Measurements from ENCODE around the gene EPHA7. TPM values are rescaled to one million over a fixed set of nuclear protein-coding genes. Genes with fewer than 3 reads are reported as not detected.

The EPHA7 gene
- total RNA-seq, 4 donors from 2014 or later, result 0.17 to 1.5 (median 0.71) TPM

DNA sequence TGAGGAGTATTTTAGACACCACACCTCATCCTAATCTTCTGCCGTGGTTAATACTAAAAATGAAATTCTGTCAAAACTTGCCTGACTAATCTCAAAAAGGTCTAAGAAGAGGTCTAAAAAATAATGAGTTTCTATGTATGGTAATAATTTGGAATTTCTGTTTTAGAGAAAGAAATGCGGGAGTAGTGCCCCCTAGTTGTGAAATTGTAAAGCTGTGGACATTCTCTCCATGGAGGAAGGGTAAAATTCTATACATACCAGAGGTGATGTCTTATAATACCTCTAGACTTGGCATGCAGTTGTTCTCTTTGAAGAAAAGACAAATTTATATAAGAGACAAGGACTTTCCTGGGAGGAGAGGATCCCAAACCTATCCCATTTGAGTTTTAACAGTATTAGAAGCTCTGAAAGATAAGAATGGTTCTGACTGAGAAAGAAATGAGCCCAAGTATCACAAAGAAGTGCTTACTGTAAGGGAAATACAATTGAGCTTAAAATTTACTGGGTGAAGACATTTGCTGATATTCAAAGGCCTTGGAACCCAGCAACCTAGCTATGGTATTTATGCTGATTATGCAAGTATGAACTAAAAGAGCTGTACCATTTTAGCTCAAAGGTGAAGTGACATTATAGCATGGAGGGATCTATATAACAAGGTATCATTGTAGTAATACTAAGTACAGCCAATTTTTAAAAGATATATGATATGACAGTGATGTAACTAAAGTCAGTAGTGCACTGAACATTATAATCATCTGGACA lies 5.1 kb upstream of the EPHA7 start:
- no peak for TF ChIP-seq CTCF (IDR thresholded peaks at IDR 0.05; ENCODE audit: low read depth)

DNA sequence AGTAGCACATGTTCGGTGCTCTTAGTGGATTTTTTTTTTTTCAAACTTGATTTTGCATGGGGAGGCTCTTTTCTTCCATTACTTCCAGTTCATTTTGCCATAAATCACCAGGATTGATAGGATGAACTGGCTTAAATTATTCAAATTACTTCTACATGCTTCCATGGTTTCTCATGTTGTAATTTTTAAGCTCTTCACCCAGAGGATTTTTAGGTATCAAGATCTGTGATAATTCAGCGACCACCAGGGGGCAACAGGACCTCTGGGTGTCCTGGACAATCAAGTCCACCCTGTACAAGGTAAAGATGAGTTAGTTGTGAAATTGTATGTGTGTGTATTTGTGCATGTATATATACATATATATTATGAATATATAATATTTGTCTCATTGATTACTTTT lies 4.2 kb upstream of the EPHA7 start:
- TF ChIP-seq CTCF (IDR thresholded peaks at IDR 0.05; ENCODE audit: low read depth), result no peak

DNA sequence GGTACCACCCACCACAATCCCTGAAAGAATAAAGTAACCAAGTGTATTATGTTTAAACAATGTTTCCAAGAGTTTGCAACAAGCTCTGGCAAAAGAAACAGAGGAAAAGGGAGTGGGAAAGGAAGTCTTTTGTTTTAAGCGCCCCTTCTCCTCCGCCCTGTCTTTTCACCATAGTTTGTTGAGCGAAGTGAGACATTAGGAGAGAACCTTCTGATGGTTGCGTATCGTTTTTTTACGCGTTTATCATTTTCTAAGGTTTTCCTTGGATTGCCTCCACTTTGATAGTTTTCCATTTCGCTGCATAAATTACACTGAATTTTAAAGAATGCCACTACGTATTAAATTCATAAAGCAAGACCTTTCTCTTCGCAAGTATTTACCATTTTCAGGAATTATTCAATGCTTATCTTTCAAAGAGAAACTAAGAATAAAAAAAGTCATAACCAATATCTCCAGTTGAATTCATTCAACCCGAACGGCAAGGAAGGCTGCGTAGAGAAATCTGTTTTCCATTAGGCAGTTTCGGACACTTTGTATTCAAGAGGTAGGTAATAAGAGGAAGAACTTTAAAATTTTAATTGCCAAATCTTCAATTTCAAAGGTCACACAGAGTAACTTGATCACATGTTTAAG lies 920 bp upstream of the EPHA7 start:
- TF ChIP-seq CTCF (IDR thresholded peaks at IDR 0.05; ENCODE audit: low read depth), result no peak

DNA sequence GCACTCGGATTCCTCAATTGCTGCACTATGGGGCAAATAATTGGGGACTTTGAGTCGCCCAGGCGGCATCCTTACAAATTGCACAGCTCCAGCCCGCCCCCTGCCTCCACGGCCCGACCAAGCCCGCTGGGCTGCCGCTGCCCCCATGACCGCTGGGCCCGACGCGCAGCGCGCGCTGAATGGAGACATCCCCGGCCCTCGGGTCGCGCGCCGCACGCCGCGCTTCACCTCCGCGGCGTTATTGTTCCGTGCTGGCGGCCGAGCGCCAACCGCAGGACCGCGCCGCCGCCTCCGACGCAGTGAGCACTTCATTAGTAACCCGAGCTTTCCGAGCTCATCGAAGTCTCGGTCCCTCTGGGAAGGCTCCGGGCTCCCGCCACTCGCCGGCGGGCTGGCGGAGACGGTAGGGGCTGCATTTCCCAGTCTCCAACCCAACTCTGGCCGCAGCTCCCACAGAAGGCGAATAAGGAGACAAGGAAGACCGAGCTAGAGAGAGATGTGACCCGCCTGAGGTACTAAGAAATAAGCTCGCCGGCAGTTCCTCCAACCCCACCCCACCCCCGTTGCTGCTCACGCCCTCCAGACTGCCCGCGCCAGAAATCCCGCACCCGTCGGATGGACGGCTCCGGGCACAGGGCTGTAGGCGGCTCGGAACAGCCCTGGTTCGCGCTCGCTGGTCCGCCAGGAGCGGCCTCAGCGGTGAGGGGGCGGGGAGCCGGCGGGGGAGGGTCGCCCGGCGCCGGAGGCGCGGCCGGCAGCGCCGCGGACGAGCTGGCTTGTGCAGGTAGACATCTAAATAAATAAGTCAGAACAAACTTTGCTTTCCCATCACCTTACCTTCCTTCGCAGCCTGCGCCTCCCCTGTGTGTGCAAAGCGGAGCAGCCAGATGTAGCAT lies 703 bp downstream of the EPHA7 start:
- no peak for TF ChIP-seq CTCF (IDR thresholded peaks at IDR 0.05; ENCODE audit: low read depth)

DNA sequence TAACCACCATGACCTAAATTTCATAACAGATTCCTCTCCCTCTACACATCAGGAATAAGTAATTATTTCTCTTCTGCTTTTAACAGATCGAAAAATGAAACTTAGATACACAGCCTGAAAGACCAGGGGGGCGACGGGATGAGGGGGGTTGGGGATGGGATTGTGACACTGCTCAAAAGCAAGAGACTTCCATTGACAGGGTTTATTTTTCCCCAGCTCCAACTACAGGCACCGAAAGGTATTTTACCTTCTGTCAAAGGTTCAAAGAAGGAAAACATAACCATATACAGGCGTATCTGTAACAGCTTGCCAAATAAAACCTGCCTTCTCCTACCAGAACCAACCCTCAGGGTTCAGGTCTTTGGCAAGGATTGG lies 1.3 kb downstream of the EPHA7 start:
- TF ChIP-seq CTCF (IDR thresholded peaks at IDR 0.05; ENCODE audit: low read depth), result no peak

DNA sequence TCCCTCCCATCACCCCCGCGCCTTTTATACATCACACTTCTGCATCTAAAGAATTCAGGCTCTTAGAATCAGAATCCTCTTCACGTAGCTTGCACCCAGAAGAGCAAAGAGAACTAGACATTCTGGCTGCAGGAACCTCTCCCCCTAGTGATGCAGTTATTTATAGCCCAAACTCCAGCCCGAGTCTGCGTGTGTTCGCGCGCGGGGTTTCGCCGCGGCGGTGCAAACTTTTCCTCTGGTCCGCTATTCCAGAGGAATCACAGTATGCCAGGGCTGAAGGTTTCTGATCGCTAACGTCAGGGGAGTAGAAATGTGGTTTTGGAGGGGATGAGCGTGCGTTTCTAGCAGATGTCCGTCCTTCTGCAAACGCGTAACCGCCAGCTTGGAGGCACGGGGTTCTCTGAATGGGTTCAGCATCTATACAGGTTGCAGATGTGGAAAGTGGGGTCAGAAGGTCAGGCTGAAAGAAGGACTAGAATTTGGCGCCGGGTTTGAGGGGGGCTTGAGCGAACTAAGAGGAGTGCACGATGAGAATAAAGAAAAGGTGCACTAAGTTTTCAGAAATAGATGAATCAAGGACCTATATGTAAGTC lies 1.8 kb downstream of the EPHA7 start:
- TF ChIP-seq CTCF (IDR thresholded peaks at IDR 0.05; ENCODE audit: low read depth), result no peak

Measured in subcutaneous adipose tissue (tissue), 4 donors.